ENCODE results near the gene APOC3.

DNA sequence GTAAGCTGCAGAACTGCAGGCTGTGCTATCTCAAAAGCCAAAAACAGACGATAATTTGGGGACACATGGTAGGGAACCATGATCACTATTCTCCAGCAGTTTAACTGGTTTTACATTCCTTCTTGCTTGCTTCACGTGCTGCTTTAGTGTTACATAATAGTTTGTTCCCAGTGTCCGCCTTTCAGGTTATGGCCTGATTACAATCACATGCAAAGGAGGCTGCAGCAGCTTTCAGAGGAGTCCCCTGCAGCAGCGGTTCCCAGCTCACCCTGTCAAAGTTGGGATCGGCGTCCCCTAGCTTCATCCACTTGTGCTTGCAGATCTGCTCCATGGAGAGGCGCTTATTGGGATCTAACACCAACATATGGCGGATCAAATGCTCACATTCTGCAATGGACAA is 46.9 kb downstream of the APOC3 start:
- TF ChIP-seq, protein P1, sequence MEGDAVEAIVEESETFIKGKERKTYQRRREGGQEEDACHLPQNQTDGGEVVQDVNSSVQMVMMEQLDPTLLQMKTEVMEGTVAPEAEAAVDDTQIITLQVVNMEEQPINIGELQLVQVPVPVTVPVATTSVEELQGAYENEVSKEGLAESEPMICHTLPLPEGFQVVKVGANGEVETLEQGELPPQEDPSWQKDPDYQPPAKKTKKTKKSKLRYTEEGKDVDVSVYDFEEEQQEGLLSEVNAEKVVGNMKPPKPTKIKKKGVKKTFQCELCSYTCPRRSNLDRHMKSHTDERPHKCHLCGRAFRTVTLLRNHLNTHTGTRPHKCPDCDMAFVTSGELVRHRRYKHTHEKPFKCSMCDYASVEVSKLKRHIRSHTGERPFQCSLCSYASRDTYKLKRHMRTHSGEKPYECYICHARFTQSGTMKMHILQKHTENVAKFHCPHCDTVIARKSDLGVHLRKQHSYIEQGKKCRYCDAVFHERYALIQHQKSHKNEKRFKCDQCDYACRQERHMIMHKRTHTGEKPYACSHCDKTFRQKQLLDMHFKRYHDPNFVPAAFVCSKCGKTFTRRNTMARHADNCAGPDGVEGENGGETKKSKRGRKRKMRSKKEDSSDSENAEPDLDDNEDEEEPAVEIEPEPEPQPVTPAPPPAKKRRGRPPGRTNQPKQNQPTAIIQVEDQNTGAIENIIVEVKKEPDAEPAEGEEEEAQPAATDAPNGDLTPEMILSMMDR (IDR thresholded peaks at IDR 0.05 in 2 of 3, conservative IDR thresholded peaks at IDR 0.05 in 1 of 3; ENCODE audit: control insufficient read depth in 2 of 3, extremely low read depth in 1 of 3, insufficient read depth in 1 of 3, low read depth in 3 of 3, low read length in 3 of 3): no peak
- TF ChIP-seq TCF12 (IDR thresholded peaks at IDR 0.05; ENCODE audit: low read depth, low read length) (no peak), YY1 (IDR thresholded peaks at IDR 0.05; ENCODE audit: low read depth, low read length) (no peak), CHD2 (IDR thresholded peaks at IDR 0.05; ENCODE audit: borderline replicate concordance, low read depth, low read length) (no peak), SRF (IDR thresholded peaks at IDR 0.05; ENCODE audit: low read depth in 2 of 2, low read length in 2 of 2) (no peak), IKZF1 (conservative IDR thresholded peaks at IDR 0.05) (no peak), MXI1 (IDR thresholded peaks at IDR 0.05; ENCODE audit: low read depth, low read length) (no peak), CHD4 (IDR thresholded peaks at IDR 0.05) (no peak), TAF1 (IDR thresholded peaks at IDR 0.05; ENCODE audit: borderline replicate concordance, low read depth, low read length) (no peak), RFX5 (IDR thresholded peaks at IDR 0.05; ENCODE audit: low read depth, low read length) (no peak), SREBF2 (IDR thresholded peaks at IDR 0.05; ENCODE audit: low read length) (no peak), EGR1 (IDR thresholded peaks at IDR 0.05; ENCODE audit: borderline replicate concordance in 1 of 2, low read depth in 2 of 2, low read length in 2 of 2) (no peak)
- TF ChIP-seq, protein P2, sequence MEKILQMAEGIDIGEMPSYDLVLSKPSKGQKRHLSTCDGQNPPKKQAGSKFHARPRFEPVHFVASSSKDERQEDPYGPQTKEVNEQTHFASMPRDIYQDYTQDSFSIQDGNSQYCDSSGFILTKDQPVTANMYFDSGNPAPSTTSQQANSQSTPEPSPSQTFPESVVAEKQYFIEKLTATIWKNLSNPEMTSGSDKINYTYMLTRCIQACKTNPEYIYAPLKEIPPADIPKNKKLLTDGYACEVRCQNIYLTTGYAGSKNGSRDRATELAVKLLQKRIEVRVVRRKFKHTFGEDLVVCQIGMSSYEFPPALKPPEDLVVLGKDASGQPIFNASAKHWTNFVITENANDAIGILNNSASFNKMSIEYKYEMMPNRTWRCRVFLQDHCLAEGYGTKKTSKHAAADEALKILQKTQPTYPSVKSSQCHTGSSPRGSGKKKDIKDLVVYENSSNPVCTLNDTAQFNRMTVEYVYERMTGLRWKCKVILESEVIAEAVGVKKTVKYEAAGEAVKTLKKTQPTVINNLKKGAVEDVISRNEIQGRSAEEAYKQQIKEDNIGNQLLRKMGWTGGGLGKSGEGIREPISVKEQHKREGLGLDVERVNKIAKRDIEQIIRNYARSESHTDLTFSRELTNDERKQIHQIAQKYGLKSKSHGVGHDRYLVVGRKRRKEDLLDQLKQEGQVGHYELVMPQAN (conservative IDR thresholded peaks at IDR 0.05): no peak
